ENCODE results near the gene SSC5D. TPM values are rescaled to one million over a fixed set of nuclear protein-coding genes. Genes with fewer than 3 reads are reported as not detected.
A peak's percentile ranks its signal among the peaks of the same experiment; 100 is the strongest.

Gene SSC5D
- total RNA-seq, 2 donors from 2014 or later, result 2.2 to 7.4 TPM

DNA sequence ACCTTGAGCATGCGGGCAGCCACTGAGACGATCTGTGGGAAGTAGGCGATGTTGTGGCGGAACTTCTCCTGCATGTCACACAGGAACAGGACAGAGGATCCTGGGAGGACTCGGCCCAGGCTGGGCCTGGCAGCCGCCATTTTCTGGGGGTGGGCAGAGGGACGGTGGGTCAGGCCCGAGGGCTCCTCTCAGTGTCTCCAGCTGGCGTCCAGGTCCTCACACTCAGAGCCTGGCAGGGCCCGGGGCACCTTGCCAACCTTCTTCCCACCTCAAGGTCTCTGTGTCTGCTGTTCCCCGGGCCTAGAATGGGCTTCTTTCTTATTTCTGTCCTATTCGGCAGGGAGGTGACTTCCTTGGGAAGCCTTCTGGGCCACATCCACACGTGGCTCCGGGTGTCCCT is 31.9 kb upstream of the SSC5D start:
- no peaks in the 10 kb centered on the region for H3K4me1 ChIP-seq
- DNase-seq, result no peak

DNA sequence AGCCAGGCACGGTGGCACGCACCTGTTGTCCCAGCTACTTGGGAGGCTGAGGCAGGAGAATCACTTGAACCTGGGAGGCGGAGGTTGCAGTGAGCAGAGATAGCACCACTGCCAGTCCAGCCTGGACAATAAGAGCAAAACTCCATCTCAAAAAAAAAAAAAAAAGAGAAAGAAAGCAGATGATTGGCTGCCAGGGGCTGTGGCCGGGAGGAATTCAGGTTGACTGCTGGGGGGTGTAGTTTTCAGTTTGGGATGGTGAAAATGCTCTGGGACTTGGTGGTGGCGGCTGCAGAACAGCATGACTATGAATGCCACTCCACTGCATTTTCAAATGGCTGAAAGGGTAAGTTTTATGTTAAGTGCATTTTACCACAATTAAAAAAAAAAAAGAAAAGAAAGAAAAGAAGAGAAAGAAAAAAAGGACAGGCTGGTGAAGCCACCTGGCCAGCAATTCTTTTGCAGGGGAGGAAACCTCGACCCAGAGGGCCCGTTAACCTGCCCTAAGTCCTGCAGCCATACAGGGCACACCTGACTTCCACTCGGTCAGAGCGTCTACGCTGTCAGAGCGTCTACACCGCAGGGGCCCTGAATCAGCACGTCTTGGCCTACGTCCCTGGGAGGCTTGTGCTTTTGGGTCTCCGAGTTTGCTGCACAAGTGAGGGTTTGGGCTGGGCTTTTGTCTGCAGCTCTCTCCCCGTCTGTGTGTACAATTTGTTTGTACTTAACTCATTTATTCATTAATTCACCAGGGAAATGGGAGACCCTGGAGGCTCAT is 30.4 kb upstream of the SSC5D start:
- H3K4me3 ChIP-seq, result no peak overlapping the region
- DNase-seq, result no peak
- H3K9ac ChIP-seq (ENCODE audit: low read depth in 2 of 2, low read length in 2 of 2), result no peak overlapping the region
- H3K4me1 ChIP-seq, result no peaks in the 10 kb centered on the region
- TF ChIP-seq, protein P1, sequence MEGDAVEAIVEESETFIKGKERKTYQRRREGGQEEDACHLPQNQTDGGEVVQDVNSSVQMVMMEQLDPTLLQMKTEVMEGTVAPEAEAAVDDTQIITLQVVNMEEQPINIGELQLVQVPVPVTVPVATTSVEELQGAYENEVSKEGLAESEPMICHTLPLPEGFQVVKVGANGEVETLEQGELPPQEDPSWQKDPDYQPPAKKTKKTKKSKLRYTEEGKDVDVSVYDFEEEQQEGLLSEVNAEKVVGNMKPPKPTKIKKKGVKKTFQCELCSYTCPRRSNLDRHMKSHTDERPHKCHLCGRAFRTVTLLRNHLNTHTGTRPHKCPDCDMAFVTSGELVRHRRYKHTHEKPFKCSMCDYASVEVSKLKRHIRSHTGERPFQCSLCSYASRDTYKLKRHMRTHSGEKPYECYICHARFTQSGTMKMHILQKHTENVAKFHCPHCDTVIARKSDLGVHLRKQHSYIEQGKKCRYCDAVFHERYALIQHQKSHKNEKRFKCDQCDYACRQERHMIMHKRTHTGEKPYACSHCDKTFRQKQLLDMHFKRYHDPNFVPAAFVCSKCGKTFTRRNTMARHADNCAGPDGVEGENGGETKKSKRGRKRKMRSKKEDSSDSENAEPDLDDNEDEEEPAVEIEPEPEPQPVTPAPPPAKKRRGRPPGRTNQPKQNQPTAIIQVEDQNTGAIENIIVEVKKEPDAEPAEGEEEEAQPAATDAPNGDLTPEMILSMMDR (IDR thresholded peaks at IDR 0.05), result no peak
- H3K9me3 ChIP-seq, result no peaks in the 10 kb centered on the region
- H3K27ac ChIP-seq, result no peak overlapping the region
- no peaks in the 10 kb centered on the region for H3K27me3 ChIP-seq
- no peaks in the 10 kb centered on the region for H3K36me3 ChIP-seq
- intact Hi-C loops (cut with DNase I), result no loop called here

More for the DNA sequence above, 31.9 kb upstream of the SSC5D start:
- intact Hi-C loops (cut with DNase I), result no loop called here
- no peaks in the 10 kb centered on the region for H3K9me3 ChIP-seq
- H3K27me3 ChIP-seq, result peaks cover 11% of the 10 kb centered on the region
- H3K9ac ChIP-seq (ENCODE audit: low read depth in 2 of 2, low read length in 2 of 2), result no peak overlapping the region
- TF ChIP-seq, protein P1 (IDR thresholded peaks at IDR 0.05), result no peak
- H3K4me3 ChIP-seq, result no peak overlapping the region
- no peak overlapping the region for H3K27ac ChIP-seq
- H3K36me3 ChIP-seq, result no peaks in the 10 kb centered on the region

DNA sequence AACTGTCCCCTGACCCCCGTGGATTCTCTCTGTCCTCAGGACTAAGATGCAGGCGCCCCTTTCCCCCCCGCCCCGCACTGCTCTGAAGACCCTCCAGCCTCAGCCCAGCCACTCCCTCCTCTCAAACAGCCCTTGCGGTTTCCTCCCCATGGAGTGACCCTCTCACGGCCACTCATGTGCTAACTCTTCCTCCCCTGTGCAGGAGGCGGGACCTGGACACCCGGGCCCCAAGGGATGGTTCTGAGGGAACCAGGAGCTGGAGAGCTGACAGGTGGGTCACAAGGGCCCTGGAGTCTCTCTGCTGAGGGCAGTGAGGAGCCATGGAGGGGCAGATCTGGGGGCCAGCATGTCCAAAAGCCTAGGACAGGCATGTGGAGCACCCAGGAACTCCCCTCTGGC is 28.7 kb upstream of the SSC5D start:
- Histone ChIP-seq H3K9me3 (no peaks in the 10 kb centered on the region), H3K36me3 (no peaks in the 10 kb centered on the region), H3K9ac (ENCODE audit: low read depth in 2 of 2, low read length in 2 of 2) (no peak overlapping the region), H3K4me3 (no peak overlapping the region), H3K27ac (no peak overlapping the region), H3K4me1 (no peaks in the 10 kb centered on the region), H3K27me3 (no peaks in the 10 kb centered on the region)
- TF ChIP-seq, protein P1 (IDR thresholded peaks at IDR 0.05), result no peak
- DNase-seq, result no peak
- intact Hi-C loops (cut with DNase I), result no loop called here

DNA sequence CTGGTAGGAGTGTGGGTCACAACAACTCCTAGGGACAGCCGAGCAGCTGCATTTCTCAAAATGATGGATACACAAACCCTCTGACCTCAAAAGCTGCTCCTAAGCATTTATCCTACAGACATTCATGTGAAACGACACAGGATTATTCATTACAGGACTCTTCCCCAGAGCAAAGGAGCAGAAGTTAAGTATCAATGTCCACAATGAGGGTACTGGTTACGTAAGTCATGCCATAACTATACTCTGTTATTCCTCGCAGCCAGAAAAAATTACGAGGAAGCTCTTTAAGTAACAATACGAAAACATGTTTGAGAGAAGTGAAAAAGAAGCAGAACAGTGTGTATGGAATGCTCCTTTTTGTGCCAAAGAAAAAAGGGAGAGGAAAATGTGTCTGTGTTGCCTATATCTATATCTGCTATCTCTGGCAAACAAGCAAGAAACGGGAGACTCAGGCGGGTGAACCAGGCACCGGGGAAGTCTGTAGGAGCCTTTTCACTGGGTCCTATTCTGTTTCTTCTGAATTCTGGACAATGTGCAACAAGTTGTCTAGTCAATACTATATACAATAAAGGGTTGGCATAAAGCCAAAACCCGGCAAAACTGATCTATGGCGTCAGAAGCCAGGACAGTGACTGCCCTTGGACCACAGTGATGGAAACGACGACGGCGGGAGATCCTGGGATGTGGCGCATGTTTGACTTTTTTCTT is 28.1 kb upstream of the SSC5D start:
- Histone ChIP-seq H3K4me3 (peak overlapping the region; percentile 78), H3K27me3 (no peaks in the 10 kb centered on the region), H3K36me3 (no peaks in the 10 kb centered on the region), H3K9me3 (no peaks in the 10 kb centered on the region), H3K27ac (peak overlapping the region; percentile 87), H3K9ac (ENCODE audit: low read depth in 2 of 2, low read length in 2 of 2) (peak overlapping the region in 1 of 2 donors; percentile 88), H3K4me1 (no peaks in the 10 kb centered on the region)
- TF ChIP-seq, protein P1 (IDR thresholded peaks at IDR 0.05), result no peak
- intact Hi-C loops (cut with DNase I), result no loop called here
- peak; percentile 46 for DNase-seq

DNA sequence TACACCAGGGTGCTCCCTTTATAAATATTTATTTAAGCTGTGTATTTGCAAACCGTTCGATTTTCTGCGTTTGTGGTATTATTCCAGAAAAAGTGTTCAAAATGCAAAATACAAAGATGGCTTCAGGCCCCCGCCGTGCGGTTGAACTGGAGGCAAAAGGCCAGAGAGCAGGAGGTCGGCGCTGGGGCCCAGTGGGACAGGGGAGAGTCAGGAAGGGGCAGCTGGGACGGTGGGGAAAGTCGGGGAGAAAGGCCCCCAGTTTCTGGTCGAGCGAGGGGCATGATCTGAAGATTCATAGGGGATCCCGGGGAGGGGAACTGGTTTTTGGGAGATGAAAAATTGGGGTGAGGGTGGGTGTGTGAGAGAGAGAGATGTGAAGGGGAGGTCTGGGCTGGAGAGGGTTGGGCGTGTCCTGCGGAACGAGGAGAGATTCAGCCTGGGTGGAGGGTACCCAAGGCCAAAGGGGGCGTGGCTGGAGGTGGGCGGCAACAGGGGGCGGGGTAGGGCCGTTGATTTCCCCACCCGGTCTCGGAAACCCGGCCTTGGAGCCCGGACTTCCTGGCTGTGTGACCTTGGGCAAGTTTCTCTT is 27.5 kb upstream of the SSC5D start:
- no peaks in the 10 kb centered on the region for H3K4me1 ChIP-seq
- H3K9ac ChIP-seq (ENCODE audit: low read depth in 2 of 2, low read length in 2 of 2), result peak overlapping the region; percentile 31 to 88
- no peaks in the 10 kb centered on the region for H3K27me3 ChIP-seq
- intact Hi-C loops (cut with DNase I), result no loop called here
- DNase-seq, result peak; percentile 92
- H3K9me3 ChIP-seq, result no peaks in the 10 kb centered on the region
- peak overlapping the region; percentile 78 for H3K4me3 ChIP-seq
- TF ChIP-seq, protein P1 (IDR thresholded peaks at IDR 0.05), result no peak
- H3K36me3 ChIP-seq, result no peaks in the 10 kb centered on the region
- peak overlapping the region; percentile 87 for H3K27ac ChIP-seq
